Nephron (organoid): ENCODE data around the gene TRAK2.

ENCODE experiments used
- H3K27ac Mint-ChIP-seq, 3 experiments: 2 replicates each; pipeline ENCODE4 v1.8.0; 2020; ENCODE audit warnings: mixed read lengths in 3 of 3, mild to moderate bottlenecking in 2 of 3, moderate library complexity in 1 of 3
- H3K27me3 Mint-ChIP-seq: 2 replicates; pipeline ENCODE4 v1.8.0; 2021; ENCODE audit warnings: low read depth, mild to moderate bottlenecking, moderate library complexity, mixed read lengths
- H3K36me3 Mint-ChIP-seq: 2 replicates; pipeline ENCODE4 v1.8.0; 2020; ENCODE audit warnings: low read depth, mixed read lengths
- H3K4me1 Mint-ChIP-seq: 2 replicates; pipeline ENCODE4 v1.8.0; 2020; ENCODE audit warnings: mixed read lengths
- H3K4me3 Mint-ChIP-seq, 3 experiments: 2 replicates each; pipeline ENCODE4 v1.8.0; 2020; ENCODE audit warnings: mild to moderate bottlenecking in 3 of 3, mixed read lengths in 3 of 3, moderate library complexity in 2 of 3
- H3K9me3 Mint-ChIP-seq: 2 replicates; pipeline ENCODE4 v1.8.0; 2020; ENCODE audit warnings: mixed read lengths
- CTCF ChIP-seq, 3 experiments: fragments of 200-600 bp; sonication (generic); IDR thresholded peaks; one replicate each; pipeline ENCODE4 v1.5.0; 2021; ENCODE audit warnings: antibody characterized with exemption in 3 of 3; ENCODE audit not compliant: unreplicated experiment in 3 of 3

TRAK2 gene

GRCh38 chr2:201425952-201426351 is 25.3 kb downstream of the TRAK2 start:
- no peak for TF ChIP-seq CTCF (IDR thresholded peaks at IDR 0.05; ENCODE audit: unreplicated experiment in 3 of 3)
- no peaks in the 10 kb centered on the region for H3K27me3 Mint-ChIP-seq
- H3K27ac Mint-ChIP-seq: no peak overlapping the region
- H3K4me1 Mint-ChIP-seq: peaks cover 5% of the 10 kb centered on the region
- peaks cover 19% of the 10 kb centered on the region for H3K9me3 Mint-ChIP-seq
- H3K4me3 Mint-ChIP-seq: no peak overlapping the region
- peaks cover 18% of the 10 kb centered on the region for H3K36me3 Mint-ChIP-seq

- H3K27me3 Mint-ChIP-seq: no peaks in the 10 kb centered on the region
These were observed 30.7 kb downstream of the TRAK2 start for GRCh38 chr2:201420442-201421113.

GRCh38 chr2:201419986-201420385 is 31.3 kb downstream of the TRAK2 start:
- Mint-ChIP-seq H3K27ac (no peak overlapping the region), H3K27me3 (no peaks in the 10 kb centered on the region), H3K36me3 (peaks cover 19% of the 10 kb centered on the region), H3K4me3 (no peak overlapping the region), H3K4me1 (peaks cover 5% of the 10 kb centered on the region), H3K9me3 (no peaks in the 10 kb centered on the region)
- TF ChIP-seq CTCF (IDR thresholded peaks at IDR 0.05; ENCODE audit: unreplicated experiment in 3 of 3): no peak

More at GRCh38 chr2:201420442-201421113, 30.7 kb downstream of the TRAK2 start:
- no peak overlapping the region for H3K27ac Mint-ChIP-seq
- no peak overlapping the region for H3K4me3 Mint-ChIP-seq
- TF ChIP-seq CTCF (IDR thresholded peaks at IDR 0.05; ENCODE audit: unreplicated experiment in 3 of 3): no peak
- H3K36me3 Mint-ChIP-seq: peaks cover 19% of the 10 kb centered on the region
- H3K4me1 Mint-ChIP-seq: peaks cover 5% of the 10 kb centered on the region
- H3K9me3 Mint-ChIP-seq: no peaks in the 10 kb centered on the region

GRCh38 chr2:201419057-201419635 is 32.1 kb downstream of the TRAK2 start:
- no peak overlapping the region for H3K27ac Mint-ChIP-seq
- no peak for TF ChIP-seq CTCF (IDR thresholded peaks at IDR 0.05; ENCODE audit: unreplicated experiment in 3 of 3)
- H3K27me3 Mint-ChIP-seq: no peaks in the 10 kb centered on the region
- peaks cover 5% of the 10 kb centered on the region for H3K4me1 Mint-ChIP-seq
- peaks cover 19% of the 10 kb centered on the region for H3K36me3 Mint-ChIP-seq
- H3K9me3 Mint-ChIP-seq: no peaks in the 10 kb centered on the region
- H3K4me3 Mint-ChIP-seq: no peak overlapping the region

- H3K9me3 Mint-ChIP-seq: no peaks in the 10 kb centered on the region
- no peaks in the 10 kb centered on the region for H3K4me1 Mint-ChIP-seq
- H3K27ac Mint-ChIP-seq: no peak overlapping the region
- TF ChIP-seq CTCF (IDR thresholded peaks at IDR 0.05; ENCODE audit: unreplicated experiment in 3 of 3): no peak
- no peaks in the 10 kb centered on the region for H3K27me3 Mint-ChIP-seq
- H3K36me3 Mint-ChIP-seq: peaks cover 29% of the 10 kb centered on the region
- no peak overlapping the region for H3K4me3 Mint-ChIP-seq
These were observed 36.1 kb downstream of the TRAK2 start for GRCh38 chr2:201415149-201415548.
